Osteoblast (primary cell): ENCODE measurements around the gene U2AF2. TPM values are rescaled to one million over a fixed set of nuclear protein-coding genes. Genes with fewer than 3 reads are reported as not detected.

Experiments used
- DNase-seq: peaks from one replicate; pipeline ENCODE4 v3.0.0; 2011; ENCODE audit warnings: low spot score, mixed read lengths; ENCODE audit not compliant: insufficient read length; ENCODE audit errors: missing footprints
- H2AFZ ChIP-seq: 2 replicates; pipeline ENCODE4 v1.6.0; 2011; ENCODE audit warnings: mild to moderate bottlenecking, low read length
- H3K27ac ChIP-seq: 2 replicates; pipeline ENCODE4 v1.5.1; 2011; ENCODE audit warnings: mild to moderate bottlenecking, low read depth, low read length, moderate library complexity
- H3K27me3 ChIP-seq: 2 replicates; pipeline ENCODE4 v1.6.0; 2012; ENCODE audit warnings: mild to moderate bottlenecking, control low read depth, inconsistent platforms, low read length, moderate library complexity; ENCODE audit not compliant: insufficient read depth
- H3K36me3 ChIP-seq: 2 replicates; pipeline ENCODE4 v1.5.1; 2011; ENCODE audit warnings: mild to moderate bottlenecking, low read length, control low read depth, moderate library complexity; ENCODE audit not compliant: insufficient read depth
- H3K4me1 ChIP-seq: 2 replicates; pipeline ENCODE4 v1.5.1; 2011; ENCODE audit warnings: mild to moderate bottlenecking, low read length, control low read depth, moderate library complexity; ENCODE audit not compliant: insufficient read depth
- H3K4me2 ChIP-seq: 2 replicates; pipeline ENCODE4 v1.6.0; 2011; ENCODE audit warnings: mild to moderate bottlenecking, low read length; ENCODE audit not compliant: insufficient read depth
- H3K4me3 ChIP-seq: fragments of 200-600 bp; sonication (generic); 3 replicates; pipeline ENCODE4 v1.5.1; 2012; ENCODE audit warnings: mild to moderate bottlenecking, low read length, inconsistent platforms; ENCODE audit not compliant: insufficient read depth
- H3K79me2 ChIP-seq: 2 replicates; pipeline ENCODE4 v1.6.0; 2012; ENCODE audit warnings: mild to moderate bottlenecking, low read length, control low read depth, inconsistent platforms; ENCODE audit not compliant: insufficient read depth
- H3K9me3 ChIP-seq: 2 replicates; pipeline ENCODE4 v1.5.1; 2011; ENCODE audit warnings: low read depth, low read length, control low read depth
- H4K20me1 ChIP-seq: 2 replicates; pipeline ENCODE4 v1.6.0; 2012; ENCODE audit warnings: mild to moderate bottlenecking, low read length, control low read depth; ENCODE audit not compliant: insufficient read depth
- CTCF ChIP-seq: IDR thresholded peaks from 2 replicates; pipeline ENCODE4 v1.5.1; 2011; ENCODE audit warnings: mild to moderate bottlenecking, low read depth, low read length, moderate library complexity; ENCODE audit errors: extremely low read depth
- total RNA-seq: library from RNA; depleted of rRNA; stranded (reverse); fragments of >200 nt; gene quantifications from 2 replicates; pipeline ENCODE4 v1.2.3, GENCODE V29; 2012

The U2AF2 gene
- total RNA-seq, 1 donor, result 70.2 TPM

DNA sequence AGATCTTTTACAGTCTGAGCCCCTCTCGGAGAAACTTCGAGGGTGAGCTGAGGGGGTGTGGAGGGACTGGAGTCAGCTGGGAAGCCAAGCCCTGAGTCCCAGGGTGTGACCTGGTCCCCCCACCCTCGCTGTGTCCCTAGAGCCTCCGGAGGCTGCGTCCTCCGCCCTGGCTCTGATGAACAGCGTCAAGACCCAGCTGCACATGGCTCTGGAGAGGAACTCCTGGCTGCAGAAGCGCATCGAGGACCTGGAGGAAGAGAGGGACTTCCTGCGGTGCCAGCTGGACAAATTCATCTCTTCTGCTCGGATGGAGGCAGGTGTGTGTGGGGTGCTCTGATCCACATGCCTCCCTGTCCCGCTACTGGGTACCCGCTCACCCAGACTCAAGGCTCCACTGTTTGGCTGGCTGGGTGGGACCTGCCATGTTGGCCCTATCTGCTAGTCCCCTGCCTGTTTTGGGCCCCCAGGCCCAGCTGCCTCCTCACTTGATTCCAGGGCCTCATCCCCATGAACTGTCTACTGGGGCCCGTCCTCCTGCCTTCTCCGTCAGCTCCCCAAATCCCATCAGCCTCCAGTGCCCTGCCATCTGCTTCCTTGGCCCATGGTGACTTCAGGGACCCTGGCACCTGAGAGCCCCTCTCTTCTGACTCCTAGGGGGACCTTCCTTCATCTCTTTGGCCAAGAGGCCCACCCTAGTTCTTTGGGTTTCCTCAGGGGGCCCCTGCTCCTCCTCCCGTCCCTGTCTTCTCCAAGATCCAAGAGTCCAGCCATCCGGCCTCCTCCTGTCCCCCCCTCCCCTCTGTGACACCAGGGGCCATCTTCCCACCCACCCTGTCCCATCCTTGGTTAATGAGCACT is 5.3 kb upstream of the U2AF2 start:
- Histone ChIP-seq H3K4me1 (peaks cover 15% of the 10 kb centered on the region), H2AFZ (no peak overlapping the region), H3K9me3 (no peaks in the 10 kb centered on the region), H3K27ac (no peak overlapping the region), H3K27me3 (no peaks in the 10 kb centered on the region), H3K4me2 (peak overlapping the region; percentile 91), H4K20me1 (no peaks in the 10 kb centered on the region), H3K79me2 (peaks cover 20% of the 10 kb centered on the region), H3K36me3 (peaks cover 12% of the 10 kb centered on the region), H3K4me3 (no peak overlapping the region)
- no peak for TF ChIP-seq CTCF
- DNase-seq, result peak; percentile 81

DNA sequence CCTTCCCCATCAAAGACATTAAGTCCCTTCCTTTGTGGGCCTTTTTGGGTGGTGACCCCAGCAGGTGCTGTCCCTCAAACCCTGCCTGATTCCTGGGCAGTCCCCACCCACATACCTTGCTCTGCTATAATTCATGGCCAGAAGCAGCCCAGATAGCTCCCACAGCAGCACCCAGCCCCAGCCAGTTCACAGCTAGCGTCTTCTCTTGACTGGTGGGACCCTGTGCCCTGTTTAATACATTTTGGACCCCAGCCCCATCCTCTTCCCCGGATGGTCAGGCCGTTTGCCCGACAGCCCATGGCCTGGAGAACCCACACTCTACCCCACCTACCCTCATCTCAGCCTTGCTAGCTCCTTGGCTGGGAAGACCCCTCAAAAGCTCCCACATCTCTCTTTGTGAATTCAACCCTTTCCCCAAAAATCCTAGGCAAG is 4.7 kb upstream of the U2AF2 start:
- no peaks in the 10 kb centered on the region for H4K20me1 ChIP-seq
- H3K4me3 ChIP-seq, result no peak overlapping the region
- H3K27ac ChIP-seq, result no peak overlapping the region
- no peak for DNase-seq
- H3K27me3 ChIP-seq, result no peaks in the 10 kb centered on the region
- no peak for TF ChIP-seq CTCF
- peaks cover 15% of the 10 kb centered on the region for H3K79me2 ChIP-seq
- H3K4me2 ChIP-seq, result no peak overlapping the region
- H3K4me1 ChIP-seq, result peaks cover 12% of the 10 kb centered on the region
- H3K36me3 ChIP-seq, result peaks cover 5% of the 10 kb centered on the region
- no peak overlapping the region for H2AFZ ChIP-seq
- H3K9me3 ChIP-seq, result no peaks in the 10 kb centered on the region

DNA sequence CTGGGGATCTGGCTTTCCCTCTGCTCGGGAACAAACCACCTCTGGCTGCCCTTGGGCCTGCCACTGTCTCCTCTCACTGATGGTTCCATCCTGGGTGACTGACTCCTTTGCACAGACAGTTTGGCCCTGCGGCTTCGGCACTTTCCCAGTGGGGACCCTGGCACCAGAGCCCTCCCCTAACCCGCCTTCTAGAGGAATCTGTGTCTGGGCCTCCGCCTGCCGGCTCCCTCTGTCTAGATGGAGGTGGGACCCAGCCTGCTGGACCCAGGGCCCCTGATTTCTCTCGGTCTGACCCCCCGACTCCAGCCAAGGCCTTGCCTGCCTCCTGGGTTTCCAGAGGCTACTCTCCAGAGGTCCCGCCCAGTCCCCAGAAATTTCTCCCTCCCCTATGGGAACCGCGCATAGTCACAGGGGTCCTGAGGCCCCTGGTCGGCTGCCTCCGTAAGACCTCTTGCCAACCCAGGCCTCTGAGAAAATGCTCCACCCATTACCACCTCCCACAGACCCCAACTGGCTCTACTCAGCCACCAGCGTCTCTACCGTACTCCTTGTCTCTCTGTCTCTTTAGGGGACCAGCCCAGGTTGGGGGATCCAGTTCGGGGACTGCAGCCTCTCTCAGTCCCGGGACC is 4.1 kb upstream of the U2AF2 start:
- no peaks in the 10 kb centered on the region for H3K9me3 ChIP-seq
- no peak overlapping the region for H2AFZ ChIP-seq

More for the DNA sequence above, 4.1 kb upstream of the U2AF2 start:
- Histone ChIP-seq H3K27ac (no peak overlapping the region), H3K4me3 (no peak overlapping the region), H3K27me3 (no peaks in the 10 kb centered on the region), H3K79me2 (peaks cover 15% of the 10 kb centered on the region), H4K20me1 (peaks cover 6% of the 10 kb centered on the region), H3K4me2 (no peak overlapping the region), H3K4me1 (peaks cover 14% of the 10 kb centered on the region), H3K36me3 (no peaks in the 10 kb centered on the region)
- DNase-seq, result peak; percentile 73
- TF ChIP-seq CTCF, result no peak
